ENCODE results near the gene GALNT2. TPM values are rescaled to one million over a fixed set of nuclear protein-coding genes. Genes with fewer than 3 reads are reported as not detected.
A peak's percentile ranks its signal among the peaks of the same experiment; 100 is the strongest.

Gene GALNT2
- total and polyA plus RNA-seq, 10 of the 15 experiments (the other 5 are each of a cell fraction or from before 2014, with no cell fraction given), result 0.52 to 27.7 (median 16.3) TPM

- 73% methylated on average over 6 of the region's 6 CpGs for WGBS (ENCODE audit: insufficient coverage, insufficient replicate concordance, low lambda C conversion rate, missing lambda C conversion rate)
- H3K4me2 ChIP-seq (ENCODE audit: control insufficient read depth, insufficient read depth), result no peak overlapping the region
- ATAC-seq (no peak), DNase-seq (ENCODE audit: low read depth, low spot score) (no peak), FAIRE-seq (no peak)
- BruUV-seq (replicated peaks), result no TSS peak
- no peaks in the 10 kb centered on the region for H3K27me3 ChIP-seq (replicated peaks in 1 of 2; ENCODE audit: control insufficient read depth in 2 of 2, insufficient read depth in 2 of 2, low read length in 1 of 2)
- RAD21 ChIA-PET (ENCODE audit: unreplicated experiment), result interaction anchor here (0.6 kb wide), 1 partner anchor 59 kb away, joined by 3 read pairs; no protein-coding TSS in a partner anchor
- CTCF ChIA-PET, result interaction anchor here (0.8 to 1.3 kb wide), 3 partner anchors 59 to 200 kb away, joined by 3 to 7 read pairs (median 3); no protein-coding TSS in a partner anchor
- POLR2A ChIA-PET, result interaction anchor here (0.6 to 1.7 kb wide), 2 partner anchors 37 to 548 kb away, joined by 3 to 5 read pairs; no protein-coding TSS in a partner anchor
- peaks cover 53% of the 10 kb centered on the region for H3K79me2 ChIP-seq (ENCODE audit: control insufficient read depth, insufficient read depth, low read length)
- no peak overlapping the region for H3K27ac ChIP-seq (ENCODE audit: control insufficient read depth, insufficient read depth)
- no peaks in the 10 kb centered on the region; a peak in 1 of 4 replicates for H3K36me3 ChIP-seq (ENCODE audit: control insufficient read depth in 2 of 2, insufficient read depth in 2 of 2, low read length in 1 of 2)
- TF ChIP-seq FOXM1 (IDR thresholded peaks at IDR 0.05; ENCODE audit: low read depth, low read length), result no peak
- TF ChIP-seq BMI1 (IDR thresholded peaks at IDR 0.05; ENCODE audit: borderline replicate concordance), result no peak
- TF ChIP-seq BCL11A (IDR thresholded peaks at IDR 0.05; ENCODE audit: low read depth, low read length), result no peak
- in situ Hi-C loops (cut with MboI), result no loop called here
- H3K4me3 ChIP-seq, result no peak overlapping the region
- peaks cover 77% of the 10 kb centered on the region for H3K4me1 ChIP-seq (ENCODE audit: control insufficient read depth, insufficient read depth, low read length)
- no peaks in the 10 kb centered on the region for H4K20me1 ChIP-seq (ENCODE audit: control insufficient read depth, insufficient read depth)
- intact Hi-C loops (cut with micrococcal nuclease; ENCODE audit: unreplicated experiment), result no loop called here
- no peak overlapping the region for H2AFZ ChIP-seq (ENCODE audit: control insufficient read depth, low read depth, low read length)
- no peak overlapping the region for H3K9ac ChIP-seq (ENCODE audit: control insufficient read depth, insufficient read depth, low read length)
- SMC1A ChIA-PET (ENCODE audit: uncharacterized antibody, unreplicated experiment), result interaction anchor here (0.7 to 1.5 kb wide), 4 partner anchors 15 to 209 kb away, joined by 3 to 8 read pairs (median 4); no protein-coding TSS in a partner anchor
- no peaks in the 10 kb centered on the region for H3K9me3 ChIP-seq (replicated peaks; ENCODE audit: control insufficient read depth, insufficient read depth, low read length)
These were observed 40.9 kb downstream of the GALNT2 start for GRCh38 chr1:230107941-230108340.

DNA sequence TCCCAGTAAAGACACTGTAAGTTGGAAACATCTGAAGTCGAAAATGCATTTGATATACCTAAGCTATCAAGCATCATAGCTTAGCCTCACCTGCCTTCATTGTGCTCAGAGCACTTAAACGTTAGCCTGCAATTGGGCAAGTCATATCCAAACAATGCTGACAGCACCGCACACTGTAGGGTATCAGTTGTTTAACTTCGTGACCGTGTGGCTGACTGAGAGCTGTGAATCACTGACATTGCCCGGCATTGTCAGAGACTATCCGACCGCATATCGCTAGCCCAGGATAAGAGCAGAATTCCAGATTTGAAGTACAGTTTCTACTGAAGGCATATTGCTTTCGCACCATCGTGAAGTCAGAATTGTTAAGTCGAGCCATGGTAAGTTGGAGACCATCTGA is 41.5 kb downstream of the GALNT2 start:
- no peak overlapping the region for H3K4me3 ChIP-seq
- SMC1A ChIA-PET (ENCODE audit: uncharacterized antibody, unreplicated experiment), result interaction anchor here (0.7 to 1.5 kb wide), 4 partner anchors 15 to 209 kb away, joined by 3 to 8 read pairs (median 4); no protein-coding TSS in a partner anchor
- CTCF ChIA-PET, result interaction anchor here (0.9 to 2.3 kb wide), 3 partner anchors 12 to 154 kb away, joined by 3 to 15 read pairs (median 7); no protein-coding TSS in a partner anchor
- H4K20me1 ChIP-seq (ENCODE audit: control insufficient read depth, insufficient read depth), result no peaks in the 10 kb centered on the region
- intact Hi-C loops (cut with micrococcal nuclease; ENCODE audit: unreplicated experiment), result no loop called here
- H2AFZ ChIP-seq (ENCODE audit: control insufficient read depth, low read depth, low read length), result no peak overlapping the region
- no peak overlapping the region for H3K27ac ChIP-seq (ENCODE audit: control insufficient read depth, insufficient read depth)
- H3K36me3 ChIP-seq (ENCODE audit: control insufficient read depth in 2 of 2, insufficient read depth in 2 of 2, low read length in 1 of 2), result peaks cover 0 to 2% of the 10 kb centered on the region in 2 experiments; a peak in 2 of 4 replicates
- WGBS (ENCODE audit: insufficient coverage, insufficient replicate concordance, low lambda C conversion rate, missing lambda C conversion rate), result 59% methylated on average over 12 of the region's 12 CpGs
- RAD21 ChIA-PET (ENCODE audit: unreplicated experiment), result interaction anchor here (0.6 kb wide), 1 partner anchor 58 kb away, joined by 3 read pairs; no protein-coding TSS in a partner anchor
- DNase-seq (ENCODE audit: low read depth, low spot score) (no peak), FAIRE-seq (no peak), ATAC-seq (no peak)
- BruUV-seq (replicated peaks), result no TSS peak
- H3K9ac ChIP-seq (ENCODE audit: control insufficient read depth, insufficient read depth, low read length), result no peak overlapping the region
- peaks cover 55% of the 10 kb centered on the region for H3K79me2 ChIP-seq (ENCODE audit: control insufficient read depth, insufficient read depth, low read length)
- in situ Hi-C loops (cut with MboI), result no loop called here
- TF ChIP-seq, protein P1, sequence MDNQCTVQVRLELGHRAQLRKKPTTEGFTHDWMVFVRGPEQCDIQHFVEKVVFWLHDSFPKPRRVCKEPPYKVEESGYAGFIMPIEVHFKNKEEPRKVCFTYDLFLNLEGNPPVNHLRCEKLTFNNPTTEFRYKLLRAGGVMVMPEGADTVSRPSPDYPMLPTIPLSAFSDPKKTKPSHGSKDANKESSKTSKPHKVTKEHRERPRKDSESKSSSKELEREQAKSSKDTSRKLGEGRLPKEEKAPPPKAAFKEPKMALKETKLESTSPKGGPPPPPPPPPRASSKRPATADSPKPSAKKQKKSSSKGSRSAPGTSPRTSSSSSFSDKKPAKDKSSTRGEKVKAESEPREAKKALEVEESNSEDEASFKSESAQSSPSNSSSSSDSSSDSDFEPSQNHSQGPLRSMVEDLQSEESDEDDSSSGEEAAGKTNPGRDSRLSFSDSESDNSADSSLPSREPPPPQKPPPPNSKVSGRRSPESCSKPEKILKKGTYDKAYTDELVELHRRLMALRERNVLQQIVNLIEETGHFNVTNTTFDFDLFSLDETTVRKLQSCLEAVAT (IDR thresholded peaks at IDR 0.05), result 0 out of 2 replicates have a peak, but pooled peaks have one; percentile 16
- no peak for TF ChIP-seq JUND (IDR thresholded peaks at IDR 0.05; ENCODE audit: low read depth, low read length)
- peaks cover 72% of the 10 kb centered on the region for H3K4me1 ChIP-seq (ENCODE audit: control insufficient read depth, insufficient read depth, low read length)
- no peaks in the 10 kb centered on the region for H3K9me3 ChIP-seq (replicated peaks; ENCODE audit: control insufficient read depth, insufficient read depth, low read length)
- no peak overlapping the region for H3K4me2 ChIP-seq (ENCODE audit: control insufficient read depth, insufficient read depth)
- H3K27me3 ChIP-seq (replicated peaks in 1 of 2; ENCODE audit: control insufficient read depth in 2 of 2, insufficient read depth in 2 of 2, low read length in 1 of 2), result no peaks in the 10 kb centered on the region
- POLR2A ChIA-PET, result interaction anchor here (1.7 kb wide), 1 partner anchor 38 kb away, joined by 5 read pairs; no protein-coding TSS in a partner anchor
